GM21526 (cell line): ENCODE results near the gene DIPK1B.

Experiments used
- ATAC-seq: cut with Tn5 transposase; IDR thresholded peaks from one replicate; pipeline ENCODE4 v1.9.1; 2021; ENCODE audit warnings: moderate library complexity; ENCODE audit not compliant: unreplicated experiment, low FRiP score

Gene DIPK1B

DNA sequence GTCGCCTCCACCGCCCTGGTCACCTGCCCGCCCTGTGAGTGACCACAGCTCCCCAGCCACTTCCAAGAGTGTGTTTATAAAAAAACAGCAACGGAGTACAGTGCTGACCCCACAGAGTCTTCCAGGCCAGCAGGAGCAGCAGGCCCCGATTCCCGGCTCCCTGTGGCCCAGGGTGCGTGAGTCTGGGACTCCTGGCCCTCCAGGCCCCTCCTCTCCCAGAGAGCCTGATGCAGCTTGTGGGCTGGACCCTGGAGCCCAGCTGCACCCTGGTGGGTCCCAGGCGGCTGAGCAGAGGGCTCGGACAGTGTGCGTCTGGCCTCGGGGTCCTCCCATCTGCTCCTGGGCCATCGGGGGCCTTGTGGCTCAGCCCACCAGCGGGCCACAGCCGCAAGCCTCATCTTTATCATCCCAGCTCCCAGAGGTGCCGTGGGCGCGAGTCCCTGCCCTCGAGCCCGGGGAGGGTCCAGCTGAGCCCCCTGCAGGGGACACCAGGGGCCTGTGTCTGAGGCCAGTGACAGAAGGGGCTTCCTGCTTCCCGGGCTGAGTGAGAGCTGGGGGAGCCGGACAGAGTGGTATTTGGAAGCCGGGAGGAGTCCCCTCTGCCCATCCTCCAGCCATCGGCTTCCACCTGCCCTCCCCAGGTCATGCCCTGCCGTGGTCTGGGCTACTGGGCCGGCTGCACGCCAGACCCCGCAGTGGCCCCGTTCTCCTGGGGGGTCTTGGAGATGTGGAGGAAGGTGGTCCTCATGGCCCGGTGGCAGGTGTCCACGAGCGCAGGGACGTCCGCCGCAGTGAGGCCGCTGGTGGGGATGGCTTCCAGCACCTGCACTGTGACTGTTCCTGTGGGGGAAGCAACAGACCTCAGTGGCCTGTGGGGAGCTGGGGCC, 39.0 kb upstream of the DIPK1B start:
- no peak for ATAC-seq

DNA sequence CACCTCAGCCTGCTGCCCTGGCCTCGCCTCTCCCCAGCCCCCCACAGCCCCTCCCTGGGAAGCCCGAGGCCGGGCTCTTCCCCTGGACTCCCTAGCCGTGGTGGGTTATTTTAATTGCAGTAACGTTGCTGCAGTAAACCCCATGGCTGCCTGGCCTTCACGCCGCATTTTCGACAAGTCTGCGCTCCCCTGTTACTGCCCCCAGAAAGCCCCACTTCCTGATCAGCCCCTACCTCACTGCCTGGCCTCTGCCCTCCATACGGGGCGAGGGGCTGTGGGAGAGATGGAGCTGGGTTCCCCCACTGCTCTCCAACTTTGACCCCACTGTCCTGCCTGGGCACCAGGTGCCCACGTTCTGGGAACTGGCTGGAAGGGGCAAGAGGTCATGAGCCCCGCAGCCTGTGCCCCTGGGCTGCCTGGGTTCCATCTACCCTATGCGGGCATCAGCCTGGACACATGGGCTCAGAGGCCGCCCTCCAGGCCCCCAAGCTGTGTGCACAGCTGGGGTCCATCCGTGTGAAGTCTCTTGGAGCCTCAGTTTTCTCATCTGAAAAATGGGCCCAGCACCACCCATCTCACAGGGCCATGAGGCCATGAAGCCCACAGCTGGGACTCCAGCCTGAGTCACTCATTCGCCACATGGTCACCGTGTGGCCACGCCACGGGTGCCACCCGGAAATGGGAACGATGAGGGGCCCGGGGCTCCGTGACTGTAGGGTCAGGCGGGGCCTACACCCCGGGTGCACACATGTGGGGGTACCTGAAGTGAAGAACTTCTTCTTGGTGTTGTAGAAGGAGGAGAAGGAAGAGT, 38.2 kb upstream of the DIPK1B start:
- no peak for ATAC-seq

DNA sequence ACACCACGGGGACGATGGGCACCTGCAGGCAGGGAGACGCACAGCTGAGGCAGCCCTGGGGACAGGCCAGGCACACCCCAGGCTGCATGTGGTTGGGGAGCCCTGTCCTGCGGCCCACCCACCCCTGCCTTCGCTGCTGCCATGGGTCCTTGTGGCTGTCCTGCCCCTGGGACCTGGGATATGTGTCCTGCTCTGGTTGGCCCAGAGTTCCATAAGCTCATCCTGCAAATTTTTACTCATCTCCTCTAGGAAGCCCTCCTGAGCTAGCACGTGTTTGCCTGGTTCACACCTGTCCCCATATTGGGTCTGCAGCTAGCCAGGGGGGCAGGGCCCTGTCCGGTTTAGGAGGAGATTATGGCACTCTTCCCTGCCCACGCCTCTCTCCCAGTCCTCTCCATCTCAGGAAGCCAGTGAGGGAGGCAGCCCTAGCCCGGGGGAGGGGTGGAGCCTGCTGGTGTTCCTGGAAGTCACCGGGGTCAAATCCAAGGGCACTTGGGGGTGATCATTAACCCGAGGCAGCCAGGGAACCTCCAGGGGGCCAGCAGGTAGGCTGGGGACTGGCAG, 37.5 kb upstream of the DIPK1B start:
- no peak for ATAC-seq

DNA sequence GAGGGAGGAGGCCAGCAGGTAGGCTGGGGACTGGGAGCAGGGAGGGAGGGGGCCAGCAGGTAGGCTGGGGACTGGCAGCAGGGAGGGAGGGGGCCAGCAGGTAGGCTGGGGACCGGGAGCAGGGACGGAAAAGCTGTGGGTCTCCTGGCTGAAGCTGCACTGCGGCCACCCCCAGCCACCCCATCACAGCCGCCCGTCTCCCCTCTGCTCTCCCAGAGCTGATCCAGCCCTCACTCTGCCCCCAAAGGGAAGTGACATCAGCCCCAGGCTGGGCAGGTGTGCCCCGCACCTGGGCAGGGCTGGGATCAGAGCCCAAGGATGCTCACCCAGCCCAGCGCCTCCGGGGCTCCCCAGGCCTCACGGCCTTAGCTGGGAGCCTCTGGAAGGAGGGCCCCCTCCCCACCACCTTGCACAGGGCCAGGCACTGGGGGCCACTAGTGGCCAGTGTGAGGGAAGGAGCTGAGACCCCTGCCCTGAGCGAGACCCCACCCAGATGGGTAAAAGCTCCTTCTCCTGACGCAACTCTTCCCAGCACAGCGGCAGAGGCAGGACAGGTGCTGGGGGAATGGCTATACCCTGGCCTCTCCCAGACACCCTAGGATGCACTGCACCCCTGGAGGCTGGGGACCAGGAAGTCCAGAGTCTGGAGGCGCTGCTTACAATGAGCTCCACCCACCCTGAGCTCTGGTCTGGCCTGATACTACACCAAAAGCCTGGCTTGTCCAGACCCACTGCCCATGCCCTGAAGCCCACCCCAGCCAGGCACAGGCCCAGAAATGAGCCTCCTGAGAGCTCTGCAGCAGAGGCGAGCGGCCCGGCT, 36.7 kb upstream of the DIPK1B start:
- no peak for ATAC-seq

DNA sequence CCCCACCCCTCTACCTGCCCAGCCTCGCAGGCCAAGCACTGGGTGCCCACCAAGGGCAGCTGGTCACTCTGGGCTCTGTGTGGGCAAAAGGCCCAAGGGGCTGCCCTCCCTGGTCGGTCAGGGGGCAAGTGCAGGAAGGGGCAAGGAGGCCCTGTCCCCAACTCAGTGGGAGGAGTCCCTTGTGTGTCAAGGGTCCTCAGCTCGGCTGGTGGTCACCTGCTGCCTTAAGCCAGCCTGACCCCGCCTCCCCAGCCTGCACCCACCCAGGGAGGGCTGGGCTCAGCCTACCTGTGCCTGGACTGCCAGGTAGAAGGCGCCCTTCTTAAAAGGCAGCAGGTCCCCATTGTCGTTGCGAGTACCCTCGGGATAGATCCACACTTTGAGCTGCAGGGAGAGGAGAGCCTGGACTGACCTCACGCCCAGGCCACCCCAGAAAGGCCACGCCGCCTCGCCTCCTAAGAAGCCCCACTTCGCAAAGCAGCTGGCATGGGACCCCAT, 36.0 kb upstream of the DIPK1B start:
- ATAC-seq = no peak

DNA sequence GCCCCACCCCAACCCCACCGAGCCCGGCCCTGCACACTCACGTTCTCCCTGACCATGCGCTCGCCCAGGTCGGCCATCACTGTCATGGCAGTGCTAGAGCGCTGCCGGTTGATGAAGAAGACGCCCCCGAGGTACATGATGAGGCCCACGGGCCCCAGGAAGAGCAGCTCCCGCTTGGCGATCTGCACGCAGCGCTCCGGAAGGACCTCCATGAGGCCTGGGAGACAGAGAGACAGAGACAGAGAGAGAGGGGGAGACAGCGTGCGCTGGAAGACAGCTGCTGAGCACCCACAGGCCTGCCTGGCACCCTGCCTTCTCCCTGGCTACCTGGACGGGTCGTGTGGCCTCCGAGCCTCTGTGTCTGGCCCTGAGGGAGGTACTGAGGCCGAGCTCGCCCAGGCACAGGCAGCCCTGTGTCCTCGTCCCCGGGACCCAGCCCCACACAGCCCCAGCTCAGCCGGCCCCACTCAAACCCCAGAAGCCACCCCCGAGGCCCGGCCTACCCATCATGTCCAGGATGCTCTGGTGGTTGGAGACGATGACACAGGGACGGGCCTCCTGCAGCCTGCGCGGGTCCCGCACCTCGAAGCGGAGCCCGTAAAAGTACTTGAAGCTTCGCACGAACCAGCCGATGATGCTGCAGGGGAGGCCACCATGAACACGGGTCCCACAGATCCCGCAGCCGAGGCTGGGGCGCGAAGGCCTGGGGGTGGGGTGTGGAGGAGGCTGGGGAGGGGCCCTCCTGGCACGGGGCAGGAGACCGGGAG, 35.3 kb upstream of the DIPK1B start:
- ATAC-seq = no peak

DNA sequence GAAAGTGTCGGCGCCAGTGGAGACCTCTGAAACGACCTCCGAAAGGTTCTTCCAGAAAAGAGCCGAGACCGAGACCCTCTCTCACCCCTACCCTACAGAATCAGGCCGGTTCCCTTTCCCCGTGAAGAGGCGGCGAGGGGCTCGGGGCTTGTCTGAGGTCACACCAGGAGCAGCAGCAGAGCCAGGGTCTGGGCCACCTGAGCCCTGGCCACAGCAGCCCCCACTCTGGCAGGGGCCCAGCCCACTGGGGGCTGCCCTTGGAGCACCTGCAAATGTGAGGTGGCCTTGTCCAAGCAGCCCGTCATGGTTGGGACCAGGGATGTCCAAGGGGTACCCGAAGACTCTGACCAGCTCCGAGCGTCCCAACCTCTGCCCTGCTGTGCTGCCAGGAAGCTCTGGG, 34.3 kb upstream of the DIPK1B start:
- ATAC-seq = no peak

DNA sequence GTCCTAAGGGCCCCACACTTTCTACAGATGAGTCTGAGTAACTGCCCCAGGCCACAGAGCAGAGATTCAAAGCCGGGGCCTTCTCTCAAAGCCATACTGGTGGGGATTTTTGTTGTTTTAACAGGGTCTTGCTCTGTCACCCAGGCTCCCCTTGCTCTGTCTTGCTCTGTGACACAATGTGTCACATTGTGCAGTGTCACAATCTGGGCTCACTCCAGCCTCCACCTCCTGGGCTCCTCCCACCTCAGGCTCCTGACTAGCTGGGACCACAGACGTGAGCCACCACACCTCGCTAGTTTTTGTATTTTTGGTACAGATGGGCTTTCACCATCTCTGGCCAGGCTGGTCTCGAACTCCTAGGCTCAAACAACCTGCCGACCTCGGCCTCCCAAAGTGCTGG, 33.7 kb upstream of the DIPK1B start:
- no peak for ATAC-seq

DNA sequence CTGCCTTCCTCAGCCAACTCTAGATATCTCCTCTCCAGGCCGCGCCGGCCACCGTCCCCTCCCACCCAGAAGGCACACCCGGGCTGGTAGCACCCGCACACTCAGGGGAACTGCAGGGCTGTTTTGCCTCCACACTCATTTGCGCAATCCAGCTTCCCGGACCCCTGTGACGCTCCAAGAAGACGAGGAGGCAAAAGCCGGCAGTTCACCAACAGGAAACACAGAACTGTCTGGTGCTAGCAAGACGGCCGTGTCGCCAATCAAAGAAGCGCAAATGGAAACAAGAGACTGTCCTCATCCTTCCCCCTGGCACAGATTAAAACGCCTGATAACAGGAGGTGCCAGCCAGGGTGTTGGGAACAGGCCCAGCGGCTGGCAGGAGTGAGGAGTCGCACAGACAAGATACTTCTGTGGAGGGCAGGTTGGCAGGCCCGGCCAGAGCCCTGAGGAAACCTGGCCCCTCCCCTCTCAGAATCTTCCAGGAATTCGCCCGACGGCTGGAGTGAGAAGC, 32.9 kb upstream of the DIPK1B start:
- no peak for ATAC-seq

DNA sequence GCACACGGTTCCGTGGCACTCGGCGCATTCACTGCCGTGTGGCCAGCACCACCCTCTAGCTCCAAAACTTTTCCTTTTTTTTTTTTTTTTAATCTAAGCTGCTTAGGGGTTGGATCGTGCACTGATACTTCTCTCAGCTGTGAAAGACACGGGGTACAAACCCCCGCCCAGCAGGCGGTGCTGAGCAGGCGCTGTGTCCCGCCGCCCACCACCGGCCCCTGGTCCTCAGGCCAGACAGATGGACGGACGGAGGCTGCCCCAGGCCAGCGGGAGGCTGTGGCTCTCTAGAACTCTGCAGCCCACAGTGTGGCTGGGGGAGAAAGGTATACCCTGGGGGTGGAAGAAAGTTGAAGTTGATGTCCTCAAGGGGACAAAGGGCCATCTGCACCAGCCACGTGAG, 31.3 kb upstream of the DIPK1B start:
- no peak for ATAC-seq

DNA sequence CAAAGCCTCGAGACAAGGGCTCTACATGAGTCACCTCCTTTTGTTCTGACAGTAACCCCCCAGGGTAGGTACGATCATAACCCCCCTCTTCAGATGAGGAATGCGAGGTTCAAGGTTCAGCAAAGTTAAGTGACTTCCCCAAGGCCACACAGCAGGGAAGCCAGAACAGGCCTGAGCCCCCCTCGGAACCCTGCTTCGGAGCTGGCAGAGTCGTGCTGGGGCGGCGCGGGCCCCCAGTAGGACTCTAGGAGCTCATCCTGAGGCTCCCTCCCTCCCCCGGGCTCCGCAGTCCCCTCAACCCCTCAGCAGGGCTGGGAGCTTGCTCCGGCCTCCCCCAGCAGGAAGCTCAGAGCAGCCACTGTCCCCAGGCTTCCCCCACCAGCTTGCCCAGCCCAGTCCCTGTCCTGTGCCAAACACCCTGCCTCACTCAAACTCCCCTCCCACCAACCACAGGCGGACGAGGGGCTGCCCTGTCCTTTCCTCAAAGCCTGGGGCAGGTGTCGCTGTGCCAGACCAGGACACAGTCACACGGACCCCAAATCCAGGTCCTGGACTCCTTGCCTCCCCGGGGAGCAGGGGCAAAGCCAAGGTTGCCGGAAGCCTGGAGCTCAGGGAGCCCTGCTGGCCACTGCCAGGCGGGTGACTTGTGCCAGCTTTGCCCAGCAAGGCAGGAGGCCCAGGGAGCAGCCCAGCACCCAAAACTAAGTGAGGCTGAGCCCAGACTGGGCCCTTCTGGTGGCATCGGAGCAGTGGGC, 30.2 kb upstream of the DIPK1B start:
- no peak for ATAC-seq

DNA sequence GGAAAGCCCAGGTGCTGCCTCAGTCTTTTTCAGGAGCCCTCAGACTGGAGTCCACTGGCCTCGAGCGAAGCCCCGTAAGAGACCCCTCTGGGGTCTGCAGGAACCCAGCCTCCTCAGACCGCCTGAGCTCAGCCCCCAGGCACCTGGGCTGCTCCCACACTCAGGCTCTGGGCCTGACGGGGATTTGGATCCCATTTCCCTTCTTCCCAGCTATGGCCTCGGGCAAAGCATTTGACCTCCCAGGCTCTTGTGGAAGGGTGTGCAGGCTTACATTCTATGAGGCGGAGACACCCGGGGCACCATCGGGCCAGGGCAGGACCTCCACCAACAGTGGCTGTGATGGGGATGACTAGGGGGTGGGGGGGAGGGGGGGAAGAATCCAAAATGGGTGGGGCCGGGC, 29.7 kb upstream of the DIPK1B start:
- ATAC-seq = no peak

DNA sequence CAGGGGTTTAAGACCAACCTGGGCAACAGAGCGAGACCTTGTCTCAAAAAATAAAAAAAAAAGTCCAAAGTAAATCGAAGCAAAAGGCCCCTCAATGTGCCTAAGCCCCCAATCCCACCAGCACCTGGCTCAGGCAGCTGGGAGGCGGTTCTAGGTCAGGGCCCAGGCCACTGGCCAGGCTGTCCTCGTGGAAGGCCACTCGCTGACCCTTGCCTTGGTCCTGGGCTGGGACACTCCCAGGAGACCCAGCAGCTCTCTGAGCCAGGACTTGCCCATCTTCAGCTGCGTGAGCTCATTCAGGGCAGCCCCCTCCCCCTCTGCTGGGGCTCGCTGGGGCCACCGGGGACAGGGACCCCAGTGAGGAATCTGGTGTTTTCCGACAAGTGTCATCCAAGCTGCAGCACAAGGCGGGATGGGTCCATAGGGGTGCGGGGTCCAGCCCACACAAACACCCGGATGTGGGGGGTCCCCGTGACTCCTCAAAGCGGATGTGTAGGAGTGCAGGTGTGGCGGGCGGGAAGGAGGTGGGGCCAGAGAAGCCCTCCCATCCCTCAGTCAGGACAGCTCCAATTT, 29.1 kb upstream of the DIPK1B start:
- ATAC-seq = no peak

DNA sequence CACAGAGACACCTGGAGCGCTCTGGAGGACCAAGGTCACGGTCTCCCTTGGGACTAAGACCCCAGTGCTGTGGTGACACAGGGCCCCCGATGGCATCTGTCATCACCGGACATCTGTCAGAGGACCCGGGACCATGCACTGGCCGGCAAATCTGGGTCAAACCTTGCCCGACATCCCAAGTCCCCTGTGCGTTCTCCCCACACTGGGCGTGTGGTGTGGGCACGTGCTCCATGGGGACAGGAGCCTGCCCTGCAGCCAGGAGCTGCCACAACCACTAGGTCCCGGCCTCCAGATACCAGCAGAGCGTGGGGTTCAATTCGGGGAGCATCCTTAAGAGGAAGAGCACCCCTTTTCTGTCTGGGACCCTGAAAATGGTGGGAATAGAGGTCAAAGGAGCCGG, 28.6 kb upstream of the DIPK1B start:
- no peak for ATAC-seq

DNA sequence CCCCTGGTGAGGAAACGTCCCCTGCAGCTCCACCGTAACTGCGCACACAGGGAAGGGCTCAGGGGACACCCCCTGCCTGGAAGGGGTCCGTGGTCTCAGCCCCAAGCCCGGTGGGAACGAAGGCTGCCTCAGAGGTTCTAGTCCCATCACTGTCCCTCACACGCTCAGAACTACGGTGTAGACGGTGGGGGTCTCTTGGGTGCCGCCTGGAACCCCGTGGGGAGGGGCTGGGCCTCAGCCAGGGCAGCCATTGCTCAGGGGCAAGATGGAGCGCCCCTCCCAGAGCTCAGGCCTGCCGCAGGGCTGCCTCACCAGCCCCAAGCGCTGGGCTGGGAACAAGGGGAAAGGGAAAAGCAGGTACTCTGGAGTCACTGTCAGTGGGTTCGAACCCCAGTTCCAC, 28.0 kb upstream of the DIPK1B start:
- no peak for ATAC-seq

DNA sequence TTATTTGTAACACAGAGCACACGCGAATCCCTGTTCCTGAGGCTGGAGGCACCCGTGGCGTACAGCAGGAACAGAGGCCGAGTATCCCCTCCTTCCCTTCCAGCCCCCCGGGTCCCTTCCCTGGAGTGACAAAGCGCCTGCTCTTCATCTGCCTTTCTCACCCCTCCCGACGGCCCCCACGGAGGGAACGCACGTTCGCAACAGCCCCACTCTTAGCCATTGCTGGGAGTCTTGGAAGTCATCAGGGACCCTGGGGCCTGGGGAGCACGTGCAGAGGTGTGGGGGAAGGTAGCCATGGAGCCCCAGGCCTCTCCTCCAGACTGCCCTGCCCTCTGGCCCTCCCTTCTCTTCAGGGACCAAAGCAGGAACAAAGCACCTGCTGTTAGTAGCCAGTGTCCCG, 27.6 kb upstream of the DIPK1B start:
- ATAC-seq = no peak

DNA sequence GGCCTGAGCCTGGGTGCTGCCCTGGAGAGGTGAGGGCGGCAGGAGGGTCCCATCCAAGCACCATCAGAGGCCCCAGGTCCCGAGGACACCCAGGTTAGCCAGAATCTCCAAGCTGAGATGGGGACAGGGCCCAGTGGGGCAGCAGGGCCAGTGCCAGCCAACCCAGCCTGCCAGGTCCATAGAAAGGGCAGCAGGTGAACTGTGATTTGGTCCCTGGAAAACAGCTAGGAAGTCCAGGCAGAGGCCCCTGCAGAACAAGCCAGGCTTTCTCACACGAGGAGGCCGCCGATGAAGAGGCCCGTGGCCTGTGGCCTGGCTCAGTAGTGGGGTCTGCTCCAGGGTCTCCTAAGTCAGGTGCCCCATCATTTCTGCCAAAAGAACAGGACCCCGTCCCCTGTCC, 27.2 kb upstream of the DIPK1B start:
- ATAC-seq = no peak

DNA sequence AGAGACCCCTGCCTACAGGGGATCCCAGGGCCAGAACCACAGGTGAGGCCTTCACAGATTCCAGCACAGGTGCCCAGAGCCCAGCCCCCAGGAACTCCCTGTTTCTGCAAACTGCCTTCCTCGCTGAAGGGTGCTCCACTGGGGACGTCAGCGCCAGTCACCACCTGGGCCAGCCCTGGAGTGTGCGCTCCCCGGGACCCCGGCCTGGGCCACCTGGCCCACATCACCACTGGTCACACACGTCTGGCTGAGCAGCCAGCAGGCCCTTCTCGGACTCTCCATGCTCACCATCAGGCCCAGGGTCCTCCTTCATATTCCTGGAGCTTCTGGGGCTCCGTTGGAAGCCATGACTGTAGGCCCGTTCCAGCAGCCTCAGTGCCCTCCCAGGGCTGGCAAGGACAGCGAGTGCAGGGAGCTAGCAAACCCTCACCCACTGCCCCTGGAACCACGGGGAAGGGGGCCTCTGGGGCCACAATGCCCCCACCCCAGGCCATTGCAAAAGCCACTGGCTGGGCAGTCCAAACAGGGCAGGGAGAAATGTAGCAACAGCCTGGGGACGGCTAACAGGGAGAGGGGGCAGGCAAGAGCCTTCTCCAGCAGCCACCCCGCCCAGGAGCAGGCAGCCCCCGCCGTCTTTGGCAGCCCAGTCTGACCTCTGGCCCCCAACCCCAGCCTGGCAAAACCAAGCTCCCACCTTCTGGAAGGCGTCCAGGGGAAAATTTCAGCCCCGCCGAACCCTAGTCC, 26.4 kb upstream of the DIPK1B start:
- ATAC-seq = no peak
